GM10847 (cell line): ENCODE results near the gene UNC13C.

Experiments
- POLR2A ChIP-seq: IDR thresholded peaks from 2 replicates; pipeline ENCODE4 v1.6.1; 2011; ENCODE audit not compliant: insufficient read length; ENCODE audit errors: extremely low read depth

The UNC13C gene

DNA sequence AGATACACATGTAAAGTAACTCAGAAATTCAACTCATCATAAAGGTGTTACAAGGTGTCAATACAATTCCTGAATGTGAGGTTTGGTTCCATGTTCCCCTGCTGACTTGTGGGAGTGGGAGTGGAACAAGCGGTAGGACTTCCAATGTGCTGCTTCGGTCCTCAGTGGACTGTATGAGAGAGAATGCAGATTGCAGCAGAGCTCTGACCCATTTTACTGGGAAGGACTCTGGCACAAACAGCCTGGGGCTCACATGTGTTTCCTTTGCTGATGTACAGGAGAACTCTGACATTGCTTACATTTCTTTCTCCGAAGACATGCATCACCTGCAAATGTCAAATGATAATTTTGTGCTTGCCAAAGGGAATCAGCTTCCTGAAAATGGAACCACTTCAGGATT is 111.5 kb downstream of the UNC13C start:
- no peak for TF ChIP-seq POLR2A

DNA sequence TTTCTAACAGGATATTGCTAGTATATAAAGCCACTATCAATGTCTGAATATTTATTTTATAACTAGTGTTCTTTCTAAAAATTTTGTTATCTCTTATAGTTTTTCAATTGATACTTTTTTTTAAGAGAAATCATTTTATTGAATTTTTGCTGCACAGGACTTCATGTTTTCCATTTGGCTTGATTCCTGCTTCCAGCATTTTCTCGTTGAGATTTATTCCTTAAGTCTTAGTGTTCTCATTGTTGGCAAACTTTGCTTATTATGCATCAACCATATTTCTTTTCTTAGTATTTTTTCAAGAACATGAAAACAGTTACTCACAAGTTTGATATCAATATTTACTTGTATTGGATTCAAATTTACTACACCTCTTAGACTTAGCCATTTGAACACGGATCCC is 113.4 kb downstream of the UNC13C start:
- no peak for TF ChIP-seq POLR2A

DNA sequence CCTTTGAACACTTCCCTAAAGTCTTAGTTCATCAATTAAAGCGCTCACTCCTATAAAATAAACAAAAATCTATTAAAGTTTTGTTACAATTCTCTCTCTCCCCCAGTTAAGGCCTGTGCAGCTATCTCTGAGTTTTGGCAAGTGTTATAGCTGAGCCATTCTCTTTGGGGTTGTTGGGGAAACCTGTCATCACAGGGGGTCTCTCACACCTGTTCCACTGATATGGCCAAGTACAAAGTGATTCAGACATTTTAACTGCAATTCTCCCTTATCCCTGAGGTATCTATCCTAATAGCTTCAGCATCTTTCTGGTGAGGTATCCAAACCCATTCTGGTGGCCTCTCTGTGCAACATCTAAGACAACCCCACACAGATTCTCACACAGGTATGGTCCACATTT is 116.4 kb downstream of the UNC13C start:
- TF ChIP-seq POLR2A = no peak

DNA sequence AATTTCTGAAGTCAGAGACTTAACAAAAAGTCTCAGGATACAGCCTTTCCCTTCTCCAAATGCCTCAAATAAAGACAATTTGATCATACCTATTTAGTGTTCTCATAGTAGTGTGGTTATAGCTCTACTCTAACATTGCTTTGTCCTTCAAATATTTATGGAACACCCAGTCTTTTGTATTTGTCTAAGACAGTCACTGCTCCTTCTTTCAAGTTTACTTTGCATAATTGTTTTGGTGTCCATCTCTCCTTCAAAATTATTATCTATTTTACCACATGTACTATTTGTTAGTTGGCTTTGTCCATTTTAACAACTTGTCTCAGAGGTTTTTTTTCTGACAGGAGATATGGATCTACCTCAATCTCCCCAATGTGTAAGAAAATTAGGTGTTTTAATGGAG is 118.8 kb downstream of the UNC13C start:
- no peak for TF ChIP-seq POLR2A

DNA sequence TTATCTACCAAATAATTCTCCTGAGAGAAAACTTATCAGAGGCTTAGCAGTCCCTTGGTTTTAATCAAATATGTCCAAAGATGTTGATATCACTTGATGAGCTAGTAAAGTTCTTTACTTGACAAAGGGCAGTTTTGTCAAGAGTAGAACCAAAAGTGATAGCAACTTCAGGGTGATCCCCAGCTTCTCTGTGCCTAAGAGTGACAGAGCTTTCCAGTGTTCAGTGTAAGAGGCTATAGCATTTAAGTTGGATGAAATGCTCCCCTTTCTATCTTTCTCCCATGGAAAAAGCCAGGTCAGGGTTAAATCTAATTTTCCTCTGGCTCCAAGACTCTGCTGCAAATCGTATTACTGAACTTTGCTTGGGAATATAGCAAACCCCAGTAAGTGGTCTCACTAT is 120.8 kb downstream of the UNC13C start:
- no peak for TF ChIP-seq POLR2A

DNA sequence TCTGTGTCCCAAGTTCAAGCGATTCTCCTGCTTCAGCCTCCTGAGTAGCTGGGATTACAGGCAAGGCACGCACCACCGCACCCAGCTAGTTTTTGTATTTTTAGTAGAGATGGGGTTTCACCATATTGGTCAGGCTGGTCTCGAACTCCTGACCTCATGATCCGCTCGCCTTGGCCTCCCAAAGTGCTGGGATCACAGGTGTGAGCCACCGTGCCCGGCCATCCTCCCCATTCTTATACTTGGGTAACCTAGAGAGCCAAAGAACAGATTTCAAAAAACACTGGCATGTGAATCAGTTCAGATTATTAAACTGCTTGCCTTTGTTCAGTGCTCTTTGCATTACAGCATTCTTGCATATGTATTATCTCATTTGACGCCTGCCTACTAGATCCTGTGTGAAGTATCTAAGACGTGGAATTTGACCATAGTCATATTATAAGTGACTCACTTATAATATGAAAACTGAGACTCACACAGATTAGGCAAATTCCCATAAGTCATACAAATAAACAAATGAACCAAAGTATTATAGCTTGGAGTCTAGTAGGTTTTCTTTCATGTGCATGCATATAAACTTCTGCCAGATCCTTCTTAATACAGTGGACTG is 123.5 kb downstream of the UNC13C start:
- TF ChIP-seq POLR2A = no peak

DNA sequence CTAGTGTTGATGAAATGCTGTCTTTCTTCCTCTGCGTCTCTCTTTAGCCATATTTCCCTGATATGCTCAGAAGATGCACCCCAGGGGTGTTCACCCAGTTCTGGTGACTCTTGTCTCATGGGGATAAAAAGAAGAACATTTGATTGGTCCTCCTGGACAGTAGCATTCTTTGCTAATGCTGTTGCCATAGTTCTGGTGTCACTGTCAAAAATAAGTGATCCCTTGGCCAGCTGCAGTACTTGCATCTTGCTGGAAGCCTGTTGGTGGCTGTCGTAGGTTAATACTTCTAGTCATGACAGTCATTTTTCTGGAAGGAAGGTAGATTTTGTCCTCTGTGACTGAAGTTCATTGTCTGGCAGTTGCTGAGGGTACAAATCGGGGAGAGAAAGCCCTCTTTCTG is 124.5 kb downstream of the UNC13C start:
- no peak for TF ChIP-seq POLR2A

DNA sequence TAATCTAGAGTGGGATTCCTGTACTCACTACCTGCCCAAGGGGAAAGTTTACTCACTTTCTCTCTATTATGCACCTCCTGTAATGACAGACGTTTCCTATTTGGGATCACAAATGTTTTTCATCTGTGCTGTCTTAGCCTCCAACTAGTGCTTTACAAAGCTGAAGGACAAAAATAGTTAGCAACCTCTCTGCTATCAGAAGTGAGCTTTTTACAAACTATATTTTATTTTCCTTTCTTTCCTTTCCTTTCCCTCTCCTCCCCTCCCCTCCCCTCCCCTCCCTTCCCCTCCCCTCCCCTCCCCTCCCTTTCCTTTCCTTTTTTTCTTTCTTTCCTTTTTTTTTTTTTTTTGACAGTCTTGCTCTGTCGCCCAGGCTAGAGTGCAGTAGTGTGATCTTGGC is 130.8 kb downstream of the UNC13C start:
- TF ChIP-seq POLR2A = no peak

DNA sequence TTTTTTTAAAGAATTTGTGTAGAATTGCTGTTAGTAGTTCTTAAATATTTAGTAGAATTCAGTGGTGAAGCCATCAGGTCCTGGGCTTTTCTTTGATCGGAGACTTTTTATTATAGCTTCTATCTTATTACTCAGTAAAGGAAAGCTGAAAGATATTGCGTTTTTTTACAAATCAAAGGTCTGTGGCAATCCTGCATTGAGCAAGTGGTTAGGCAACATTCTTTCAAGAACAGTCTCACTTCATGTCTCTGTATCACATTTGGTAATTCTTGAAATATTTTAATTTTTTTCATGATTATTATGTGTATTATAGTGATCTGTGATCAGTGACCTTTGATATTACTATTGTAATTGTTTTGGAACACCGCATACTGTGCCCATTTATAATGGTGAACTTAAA is 140.8 kb downstream of the UNC13C start:
- no peak for TF ChIP-seq POLR2A

DNA sequence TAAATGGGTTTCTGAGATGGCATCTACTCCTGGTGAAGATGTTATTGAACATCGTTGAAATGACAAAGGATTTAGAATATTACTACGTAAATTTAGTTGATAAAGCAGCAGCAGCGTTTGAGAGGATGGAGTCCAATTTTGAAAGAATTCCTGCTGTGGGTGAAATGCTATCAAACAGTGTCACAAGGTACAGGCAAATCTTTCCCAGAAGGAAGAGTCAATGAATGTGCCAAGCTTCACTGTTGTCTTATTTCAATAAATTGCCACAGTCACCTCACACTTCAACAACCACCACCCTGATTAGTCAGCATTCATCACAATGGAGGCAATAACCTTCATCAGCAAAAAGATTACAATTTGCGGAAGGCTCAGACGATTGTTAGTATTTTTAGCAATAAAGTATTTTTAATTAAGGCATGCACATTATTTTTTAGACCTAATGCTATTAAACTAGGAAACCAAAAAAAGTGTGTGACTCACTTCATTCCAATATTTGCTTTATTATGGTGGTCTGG is 142.8 kb downstream of the UNC13C start:
- TF ChIP-seq POLR2A = no peak

DNA sequence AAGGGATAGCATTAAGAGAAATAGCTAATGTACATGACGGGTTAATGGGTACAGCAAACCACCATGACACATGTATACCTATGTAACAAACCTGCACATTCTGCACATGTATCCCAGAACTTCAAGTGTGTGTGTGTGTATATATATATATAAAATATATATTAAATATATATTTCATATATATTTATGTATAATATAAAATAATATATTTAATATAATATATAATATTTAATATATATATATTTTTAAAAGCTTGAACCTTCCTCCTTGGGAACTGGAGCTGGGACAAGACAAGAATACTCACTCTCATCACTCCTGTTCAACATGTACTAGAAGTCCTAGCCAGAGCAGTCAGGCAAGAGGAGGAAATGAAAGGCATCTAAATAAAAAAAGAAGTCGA is 149.3 kb downstream of the UNC13C start:
- no peak for TF ChIP-seq POLR2A

DNA sequence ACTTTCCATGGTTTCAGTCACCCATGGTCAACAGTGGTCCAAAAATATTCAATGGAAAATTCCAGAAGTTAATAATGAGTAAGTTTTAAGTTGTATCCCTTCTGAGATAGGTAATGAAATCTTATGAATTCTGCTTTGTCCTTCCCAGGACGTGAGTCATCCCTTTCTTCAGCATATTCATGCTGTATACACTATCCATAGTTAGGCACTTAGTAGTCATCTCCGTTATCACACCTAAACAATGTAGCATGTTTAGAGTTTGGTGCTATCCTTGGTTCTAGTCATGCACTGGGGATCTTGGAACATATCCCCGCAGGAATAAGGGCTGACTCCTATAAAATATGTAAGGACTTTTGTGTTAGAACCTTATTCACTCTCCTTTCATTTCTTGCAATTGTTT is 153.2 kb downstream of the UNC13C start:
- no peak for TF ChIP-seq POLR2A

DNA sequence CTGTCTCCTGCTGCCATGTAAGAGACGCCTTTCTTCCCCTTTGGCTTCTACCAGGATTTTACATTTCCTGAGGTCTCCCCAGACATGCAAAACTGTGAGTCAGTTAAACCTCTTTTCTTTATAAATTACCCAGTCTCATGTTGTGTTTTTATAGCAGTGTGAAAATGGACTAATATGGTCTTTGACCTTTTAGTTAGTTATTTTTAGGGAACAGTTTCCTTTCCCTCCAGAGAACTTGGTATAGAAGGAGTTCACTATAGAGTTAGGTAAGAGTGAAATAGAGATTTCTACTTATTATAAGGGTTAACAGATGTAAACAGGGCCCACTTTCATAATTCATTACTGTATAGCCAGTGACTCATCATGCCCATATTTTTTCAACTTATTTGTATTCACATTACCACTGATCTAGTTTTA is 170.9 kb downstream of the UNC13C start:
- TF ChIP-seq POLR2A = no peak

DNA sequence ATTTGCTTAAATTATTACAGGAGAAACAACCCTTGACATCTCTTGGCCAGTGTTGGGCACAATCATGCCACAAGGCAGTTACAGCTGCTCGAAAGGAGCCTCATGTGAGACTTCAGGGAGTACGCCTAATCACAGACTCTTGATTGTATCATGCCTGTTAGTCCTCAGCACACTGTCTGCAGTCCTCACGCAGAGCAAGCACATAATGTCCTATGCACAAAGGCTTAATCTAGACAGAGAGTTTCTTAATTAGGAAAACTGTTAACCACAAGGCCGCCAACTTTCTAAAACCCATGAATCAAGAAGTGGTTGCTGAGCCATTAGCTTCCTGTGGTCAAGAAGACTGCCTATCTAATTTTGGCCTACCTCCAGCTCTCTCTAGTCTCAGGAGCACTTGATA is 172.0 kb downstream of the UNC13C start:
- TF ChIP-seq POLR2A = no peak

DNA sequence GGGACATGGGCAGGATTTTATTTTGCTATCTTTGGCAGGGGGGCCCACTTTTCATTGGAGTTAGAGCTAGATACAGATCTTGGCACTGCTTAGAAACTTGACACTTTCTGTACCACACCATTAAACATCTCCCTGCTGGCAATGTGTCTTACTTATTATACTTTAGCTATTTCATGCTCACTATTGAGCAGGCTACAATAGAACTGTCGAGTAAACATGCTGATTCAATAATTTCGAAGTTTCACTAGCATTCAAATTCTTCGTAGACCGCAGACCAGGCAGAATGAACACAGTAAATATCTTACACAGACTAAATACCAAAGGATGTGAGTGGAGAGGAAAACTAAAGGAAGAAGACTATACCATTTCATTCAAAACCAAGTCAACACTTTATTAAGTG is 180.8 kb downstream of the UNC13C start:
- no peak for TF ChIP-seq POLR2A

DNA sequence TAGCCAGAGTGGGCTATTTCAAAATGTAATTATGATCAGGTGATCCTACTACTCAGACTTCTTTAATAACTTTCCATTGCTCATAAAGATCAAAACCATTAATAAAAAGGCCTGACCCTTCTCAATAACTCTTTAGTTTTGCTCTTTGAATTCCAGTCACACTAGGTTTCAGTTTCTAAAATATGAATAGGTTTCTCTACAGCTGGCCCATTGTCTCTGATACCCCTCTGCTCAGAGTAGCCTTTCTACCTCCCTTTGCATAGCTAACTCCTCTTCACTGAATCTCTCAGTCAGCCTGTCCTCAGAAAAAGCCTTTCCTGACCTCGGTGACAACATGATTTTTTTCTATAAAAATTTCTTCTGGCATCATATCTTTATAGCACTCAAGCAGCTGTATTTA is 209.1 kb downstream of the UNC13C start:
- TF ChIP-seq POLR2A = no peak

DNA sequence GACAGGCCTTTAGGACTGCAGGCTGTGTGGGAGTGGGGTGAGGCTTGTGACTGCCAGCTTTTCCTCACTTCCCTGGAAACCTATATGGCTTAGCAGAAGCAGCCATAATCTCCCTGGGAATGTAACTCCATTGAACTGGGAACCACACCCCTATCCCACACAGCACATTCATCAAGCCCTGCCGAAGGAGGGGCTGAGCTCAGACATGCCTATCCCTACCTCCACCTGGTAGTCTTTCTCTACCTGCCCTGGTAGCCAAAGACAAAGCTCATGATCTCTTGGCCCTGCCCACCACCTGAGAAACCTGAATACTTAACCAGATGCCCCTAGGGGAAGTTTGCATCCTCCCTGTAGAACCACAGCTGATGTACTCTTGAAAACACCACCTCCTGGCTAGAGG is 219.8 kb downstream of the UNC13C start:
- TF ChIP-seq POLR2A = no peak
